OCI-LY3 (cell line): ENCODE measurements around the gene CNTNAP2.

Experiments used
- H2AFZ ChIP-seq: fragments of 200-600, 300-600 bp; shearing (Covaris generic); 2 replicates; pipeline ENCODE4 v1.6.0; 2014; ENCODE audit warnings: antibody characterized with exemption, low read depth, low read length
- H3K27ac ChIP-seq: fragments of 200-600, 300-600 bp; sonication (generic); 2 replicates; pipeline ENCODE4 v1.5.1; 2014; ENCODE audit warnings: mild to moderate bottlenecking, low read length, moderate library complexity, mixed read lengths
- H3K27me3 ChIP-seq: fragments of 200-600, 300-600 bp; sonication (generic); 2 replicates; pipeline ENCODE4 v1.6.1; 2014; ENCODE audit warnings: low read depth, low read length, mixed read lengths
- H3K36me3 ChIP-seq: fragments of 200-600, 300-600 bp; sonication (generic); replicated peaks from 2 replicates; pipeline ENCODE3; 2014; ENCODE audit warnings: low read depth, low read length, mixed read lengths
- H3K4me1 ChIP-seq: fragments of 300-600, 200-600 bp; sonication (generic); 2 replicates; pipeline ENCODE4 v1.6.1; 2014; ENCODE audit warnings: low read length, mixed read lengths
- H3K4me2 ChIP-seq: fragments of 200-600, 300-600 bp; sonication (generic); 2 replicates; pipeline ENCODE4 v1.6.1; 2014; ENCODE audit warnings: low read length, mixed read lengths
- H3K4me3 ChIP-seq: fragments of 300-600, 200-600 bp; sonication (generic); 2 replicates; pipeline ENCODE4 v1.5.1; 2014; ENCODE audit warnings: antibody characterized with exemption, mild to moderate bottlenecking, low read length, moderate library complexity
- H3K79me2 ChIP-seq: fragments of 300-600, 200-600 bp; shearing (Covaris generic); 2 replicates; pipeline ENCODE4 v1.6.1; 2014; ENCODE audit warnings: mild to moderate bottlenecking, low read length, mixed read lengths
- H3K9ac ChIP-seq: fragments of 300-600, 200-600 bp; shearing (Covaris generic); 2 replicates; pipeline ENCODE4 v1.6.0; 2014; ENCODE audit warnings: mild to moderate bottlenecking, low read length, moderate library complexity
- H3K9me3 ChIP-seq: fragments of 200-600, 300-600 bp; shearing (Covaris generic); 2 replicates; pipeline ENCODE4 v1.6.1; 2014; ENCODE audit warnings: low read length, mixed read lengths; ENCODE audit not compliant: insufficient read depth
- H4K20me1 ChIP-seq: fragments of 200-600, 300-600 bp; sonication (generic); 2 replicates; pipeline ENCODE4 v1.6.1; 2016; ENCODE audit warnings: low read length, mixed read lengths; ENCODE audit not compliant: insufficient read depth
- CTCF ChIP-seq: fragments of 200-600, 300-600 bp; sonication (generic); IDR thresholded peaks from 2 replicates; pipeline ENCODE4 v1.5.1; 2014; ENCODE audit warnings: antibody characterized with exemption, low read length, low read depth
- EZH2phosphoT487 ChIP-seq: fragments of 200-600 bp; shearing (Covaris generic); IDR thresholded peaks from 2 replicates; pipeline ENCODE4 v1.6.1; 2018; ENCODE audit warnings: antibody characterized with exemption, mixed run types, low read depth

CNTNAP2 gene

GRCh38 chr7:146713934-146714333 lies 597.3 kb downstream of the CNTNAP2 start:
- no peak overlapping the region for H3K9ac ChIP-seq
- no peaks in the 10 kb centered on the region for H3K27me3 ChIP-seq
- no peak overlapping the region for H3K4me2 ChIP-seq
- H3K36me3 ChIP-seq = no peaks in the 10 kb centered on the region
- no peaks in the 10 kb centered on the region for H3K79me2 ChIP-seq
- no peak overlapping the region for H3K4me3 ChIP-seq
- TF ChIP-seq EZH2phosphoT487 = no peak
- TF ChIP-seq CTCF = no peak
- H4K20me1 ChIP-seq = no peaks in the 10 kb centered on the region
- no peak overlapping the region for H3K27ac ChIP-seq
- H3K4me1 ChIP-seq = no peaks in the 10 kb centered on the region
- H2AFZ ChIP-seq = no peak overlapping the region
- H3K9me3 ChIP-seq = no peaks in the 10 kb centered on the region

DNA sequence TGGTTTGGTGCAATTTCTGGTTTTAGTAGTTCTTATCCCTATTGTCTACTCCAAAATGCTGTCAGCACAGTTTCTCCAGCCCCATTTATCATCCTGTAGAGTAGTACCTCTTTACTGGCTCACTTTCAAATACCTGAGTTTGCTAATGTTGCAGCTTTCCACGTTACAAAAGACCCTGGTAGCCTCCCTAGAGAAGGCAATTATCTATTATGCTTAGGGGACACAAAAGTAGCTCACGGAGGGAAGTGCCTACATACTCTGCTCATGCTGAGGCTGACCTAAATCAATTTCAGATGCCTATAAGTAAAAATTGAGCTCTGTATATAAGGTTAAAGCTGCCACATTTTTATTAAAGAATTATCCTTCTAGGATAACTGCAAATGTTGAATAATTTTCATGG lies 603.6 kb downstream of the CNTNAP2 start:
- H3K36me3 ChIP-seq = no peaks in the 10 kb centered on the region
- H3K27ac ChIP-seq = no peak overlapping the region
- no peak for TF ChIP-seq EZH2phosphoT487
- no peak for TF ChIP-seq CTCF
- no peak overlapping the region for H3K4me2 ChIP-seq
- no peaks in the 10 kb centered on the region for H3K4me1 ChIP-seq
- H2AFZ ChIP-seq = no peak overlapping the region
- no peaks in the 10 kb centered on the region for H3K9me3 ChIP-seq
- no peaks in the 10 kb centered on the region for H3K79me2 ChIP-seq
- no peaks in the 10 kb centered on the region for H4K20me1 ChIP-seq
- no peak overlapping the region for H3K4me3 ChIP-seq
- no peaks in the 10 kb centered on the region for H3K27me3 ChIP-seq
- no peak overlapping the region for H3K9ac ChIP-seq

GRCh38 chr7:146722986-146723385 lies 606.4 kb downstream of the CNTNAP2 start:
- Histone ChIP-seq H3K9ac (no peak overlapping the region), H3K27ac (no peak overlapping the region), H3K27me3 (no peaks in the 10 kb centered on the region), H3K79me2 (no peaks in the 10 kb centered on the region), H3K9me3 (no peaks in the 10 kb centered on the region), H3K4me3 (no peak overlapping the region), H3K4me1 (no peaks in the 10 kb centered on the region), H3K4me2 (no peak overlapping the region), H2AFZ (no peak overlapping the region), H4K20me1 (no peaks in the 10 kb centered on the region), H3K36me3 (no peaks in the 10 kb centered on the region)
- TF ChIP-seq CTCF (no peak), EZH2phosphoT487 (no peak)

GRCh38 chr7:146725520-146725919 lies 608.9 kb downstream of the CNTNAP2 start:
- Histone ChIP-seq H3K4me3 (no peak overlapping the region), H4K20me1 (no peaks in the 10 kb centered on the region), H3K79me2 (no peaks in the 10 kb centered on the region), H2AFZ (no peak overlapping the region), H3K36me3 (no peaks in the 10 kb centered on the region), H3K27me3 (no peaks in the 10 kb centered on the region), H3K9me3 (no peaks in the 10 kb centered on the region), H3K9ac (no peak overlapping the region), H3K4me2 (no peak overlapping the region), H3K27ac (no peak overlapping the region), H3K4me1 (no peaks in the 10 kb centered on the region)
- no peak for TF ChIP-seq CTCF
- no peak for TF ChIP-seq EZH2phosphoT487
